ENCODE data around the gene ANXA3.

DNA sequence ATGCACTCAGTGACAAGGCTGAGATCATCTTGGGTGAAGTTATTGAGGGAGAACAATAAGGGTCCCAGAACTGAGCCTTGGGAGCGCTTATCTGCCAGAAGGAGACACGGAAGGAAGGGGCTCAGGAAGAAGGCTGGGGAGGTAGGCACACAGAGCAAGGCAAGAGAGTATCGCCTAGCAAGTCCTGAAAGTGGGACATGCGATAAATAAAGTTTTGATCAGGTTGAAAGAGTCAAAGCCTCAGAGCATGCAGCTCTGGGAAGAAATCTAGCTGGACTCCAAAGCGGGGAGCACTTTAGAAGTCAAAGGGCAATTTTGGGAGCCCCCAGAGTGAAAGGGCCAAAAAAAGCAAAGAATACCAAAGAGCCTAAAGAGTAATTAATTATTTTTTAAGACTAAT is 17.7 kb upstream of the ANXA3 start:
- no peak for TF ChIP-seq CTCF (IDR thresholded peaks at IDR 0.05)
- TF ChIP-seq POLR2A (IDR thresholded peaks at IDR 0.05) = no peak
